ENCODE data around the gene MLXIP.
"Not testable (repeated sequence)": the region's sequence is repeated elsewhere in the genome, so short reads cannot be mapped to it uniquely, and the experiment has no call there.

The MLXIP gene, protein sequence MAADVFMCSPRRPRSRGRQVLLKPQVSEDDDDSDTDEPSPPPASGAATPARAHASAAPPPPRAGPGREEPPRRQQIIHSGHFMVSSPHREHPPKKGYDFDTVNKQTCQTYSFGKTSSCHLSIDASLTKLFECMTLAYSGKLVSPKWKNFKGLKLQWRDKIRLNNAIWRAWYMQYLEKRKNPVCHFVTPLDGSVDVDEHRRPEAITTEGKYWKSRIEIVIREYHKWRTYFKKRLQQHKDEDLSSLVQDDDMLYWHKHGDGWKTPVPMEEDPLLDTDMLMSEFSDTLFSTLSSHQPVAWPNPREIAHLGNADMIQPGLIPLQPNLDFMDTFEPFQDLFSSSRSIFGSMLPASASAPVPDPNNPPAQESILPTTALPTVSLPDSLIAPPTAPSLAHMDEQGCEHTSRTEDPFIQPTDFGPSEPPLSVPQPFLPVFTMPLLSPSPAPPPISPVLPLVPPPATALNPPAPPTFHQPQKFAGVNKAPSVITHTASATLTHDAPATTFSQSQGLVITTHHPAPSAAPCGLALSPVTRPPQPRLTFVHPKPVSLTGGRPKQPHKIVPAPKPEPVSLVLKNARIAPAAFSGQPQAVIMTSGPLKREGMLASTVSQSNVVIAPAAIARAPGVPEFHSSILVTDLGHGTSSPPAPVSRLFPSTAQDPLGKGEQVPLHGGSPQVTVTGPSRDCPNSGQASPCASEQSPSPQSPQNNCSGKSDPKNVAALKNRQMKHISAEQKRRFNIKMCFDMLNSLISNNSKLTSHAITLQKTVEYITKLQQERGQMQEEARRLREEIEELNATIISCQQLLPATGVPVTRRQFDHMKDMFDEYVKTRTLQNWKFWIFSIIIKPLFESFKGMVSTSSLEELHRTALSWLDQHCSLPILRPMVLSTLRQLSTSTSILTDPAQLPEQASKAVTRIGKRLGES

DNA sequence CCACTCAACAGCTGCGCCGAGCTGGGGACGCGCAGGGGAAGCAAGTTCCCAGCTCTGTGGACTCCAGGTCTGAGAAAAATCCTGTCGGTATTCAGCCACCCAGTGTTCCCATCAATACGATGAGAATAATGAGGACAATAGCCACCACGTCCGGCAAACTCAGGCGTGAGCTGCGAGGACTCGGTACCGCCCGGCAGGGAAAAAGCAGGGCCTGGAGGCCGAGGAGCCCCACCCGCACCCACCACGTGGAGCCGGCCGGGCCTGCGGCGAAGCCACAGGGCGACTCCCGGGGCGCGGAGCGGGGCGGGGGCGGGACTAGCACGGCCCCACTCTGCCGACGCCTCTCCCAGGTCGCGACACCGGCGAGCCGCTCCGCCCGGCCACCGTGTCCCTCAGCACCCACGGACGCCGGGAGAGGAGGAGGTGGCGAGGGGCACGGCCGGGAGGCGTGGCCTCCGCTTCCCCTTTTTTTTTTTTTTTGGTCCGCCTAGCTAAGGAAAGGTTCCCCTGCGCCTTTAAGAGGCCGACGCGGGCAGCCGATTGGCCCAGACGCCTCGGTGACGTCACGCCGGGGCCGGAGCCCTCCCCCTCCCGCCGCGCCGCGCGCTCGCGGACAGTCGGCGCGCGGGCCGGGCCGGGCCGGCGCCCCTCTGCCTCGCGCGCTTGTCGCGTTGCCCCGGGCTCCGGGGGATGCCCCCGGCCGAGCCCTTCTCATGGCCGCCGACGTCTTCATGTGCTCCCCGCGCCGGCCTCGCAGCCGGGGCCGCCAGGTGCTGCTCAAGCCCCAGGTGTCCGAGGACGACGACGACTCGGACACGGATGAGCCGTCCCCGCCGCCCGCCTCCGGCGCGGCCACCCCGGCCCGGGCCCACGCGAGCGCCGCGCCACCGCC, at the start of gene MLXIP:
MLXIP (plus strand) TSS at position 616 of the 892 bp plus-strand sequence; CDS start at position 714, 98 bp downstream.
- DNase-seq = peak; percentile 79

DNA sequence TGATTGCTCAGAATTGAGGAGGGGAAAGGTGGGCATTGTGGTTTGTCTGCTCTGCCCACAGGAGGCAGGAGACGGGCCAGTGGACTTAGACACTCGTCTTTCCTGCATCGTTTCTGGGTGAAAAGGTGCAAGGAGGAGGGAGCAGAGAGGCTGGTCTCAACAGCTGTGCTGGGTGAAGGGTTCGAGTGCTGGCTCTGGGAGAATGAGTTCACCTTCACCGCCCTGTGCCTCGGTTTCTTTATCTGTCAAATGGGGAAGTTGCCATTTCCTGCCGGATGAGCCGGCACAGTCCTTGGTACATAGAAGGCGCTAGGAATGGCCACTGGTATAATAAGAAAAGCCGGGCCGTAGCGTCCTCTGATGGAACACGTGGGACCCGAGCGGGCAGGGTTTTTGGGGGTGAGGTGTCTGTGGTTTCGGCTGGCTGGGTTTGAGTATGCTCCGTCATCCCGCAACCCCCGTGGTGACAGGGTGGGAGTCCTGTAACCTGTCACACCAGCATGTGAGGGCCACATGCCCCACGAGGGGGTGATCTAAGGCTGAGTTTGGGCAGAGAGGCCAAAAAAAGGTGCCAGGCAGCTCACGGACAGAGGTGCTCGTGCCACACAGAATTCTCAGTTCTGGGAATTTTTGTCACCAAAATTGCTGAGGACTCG, 49.5 kb upstream of the MLXIP start:
- DNase-seq = no peak

DNA sequence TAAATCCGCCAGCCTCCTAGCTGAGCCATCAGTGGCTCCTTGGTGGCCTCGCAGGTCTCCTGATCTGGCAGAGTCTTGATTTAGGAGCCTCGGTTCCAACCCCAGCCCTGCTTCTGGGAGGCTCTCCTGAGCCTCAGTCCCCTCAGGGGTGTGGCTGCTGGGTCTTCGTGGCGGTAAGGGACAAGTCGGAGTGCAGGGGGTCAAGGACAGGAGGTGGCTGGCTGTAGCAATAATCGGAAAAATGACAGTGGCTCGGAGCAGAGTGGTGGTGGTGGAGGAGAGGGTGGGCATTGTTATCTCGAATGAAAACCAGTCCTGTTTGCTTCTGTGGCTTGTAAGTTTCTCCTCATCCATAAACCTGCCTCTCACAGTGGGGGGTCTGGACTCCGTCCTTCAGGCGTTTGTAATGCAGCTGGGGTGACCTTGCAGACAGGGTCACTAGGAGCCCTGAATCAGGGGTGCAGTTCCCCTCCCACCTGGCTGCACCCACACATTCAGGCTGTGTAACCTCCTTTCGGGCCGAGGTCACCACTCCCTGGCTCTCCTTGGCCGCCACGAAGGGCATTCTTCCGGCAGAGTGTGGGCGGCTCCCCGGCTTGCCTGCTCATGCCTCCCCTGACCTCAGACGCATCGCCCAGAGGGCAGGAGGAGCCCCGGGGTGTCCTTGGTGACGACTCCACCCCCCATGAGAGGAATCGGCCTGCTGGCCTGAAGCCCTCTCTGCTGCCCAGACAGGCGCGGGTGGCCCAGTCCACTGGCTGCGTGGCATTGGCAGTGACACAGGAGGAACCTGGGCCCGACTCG, 48.7 kb upstream of the MLXIP start:
- DNase-seq = no peak

DNA sequence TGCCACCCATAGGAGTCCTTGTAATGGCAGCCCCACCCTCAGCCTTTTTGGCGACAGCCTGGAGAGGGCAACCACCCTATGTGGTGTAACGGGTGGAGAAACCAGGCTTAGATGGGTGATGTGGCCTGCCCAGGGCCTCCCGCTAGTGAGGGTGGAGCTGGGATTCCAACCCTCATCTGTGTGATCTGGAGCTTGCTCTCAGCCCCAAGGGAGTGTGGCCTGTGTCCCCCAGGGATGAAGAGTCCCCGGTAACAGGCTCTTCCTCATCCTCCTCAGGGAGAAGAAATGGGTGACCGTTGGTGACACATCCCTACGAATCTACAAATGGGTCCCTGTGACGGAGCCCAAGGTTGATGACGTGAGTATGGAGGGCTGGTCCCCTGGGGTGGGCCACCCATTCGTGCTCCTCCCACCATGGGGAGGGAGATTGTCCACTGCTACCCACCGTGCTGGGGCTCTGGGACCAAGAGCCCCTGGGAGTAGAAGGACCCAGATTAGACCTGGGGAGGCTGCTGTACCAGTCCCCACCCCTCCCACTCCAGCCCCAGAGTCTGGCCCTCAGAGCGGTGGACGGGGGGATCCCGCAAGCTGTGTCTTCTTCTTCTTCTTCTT, 48.0 kb upstream of the MLXIP start:
- no peak for DNase-seq

DNA sequence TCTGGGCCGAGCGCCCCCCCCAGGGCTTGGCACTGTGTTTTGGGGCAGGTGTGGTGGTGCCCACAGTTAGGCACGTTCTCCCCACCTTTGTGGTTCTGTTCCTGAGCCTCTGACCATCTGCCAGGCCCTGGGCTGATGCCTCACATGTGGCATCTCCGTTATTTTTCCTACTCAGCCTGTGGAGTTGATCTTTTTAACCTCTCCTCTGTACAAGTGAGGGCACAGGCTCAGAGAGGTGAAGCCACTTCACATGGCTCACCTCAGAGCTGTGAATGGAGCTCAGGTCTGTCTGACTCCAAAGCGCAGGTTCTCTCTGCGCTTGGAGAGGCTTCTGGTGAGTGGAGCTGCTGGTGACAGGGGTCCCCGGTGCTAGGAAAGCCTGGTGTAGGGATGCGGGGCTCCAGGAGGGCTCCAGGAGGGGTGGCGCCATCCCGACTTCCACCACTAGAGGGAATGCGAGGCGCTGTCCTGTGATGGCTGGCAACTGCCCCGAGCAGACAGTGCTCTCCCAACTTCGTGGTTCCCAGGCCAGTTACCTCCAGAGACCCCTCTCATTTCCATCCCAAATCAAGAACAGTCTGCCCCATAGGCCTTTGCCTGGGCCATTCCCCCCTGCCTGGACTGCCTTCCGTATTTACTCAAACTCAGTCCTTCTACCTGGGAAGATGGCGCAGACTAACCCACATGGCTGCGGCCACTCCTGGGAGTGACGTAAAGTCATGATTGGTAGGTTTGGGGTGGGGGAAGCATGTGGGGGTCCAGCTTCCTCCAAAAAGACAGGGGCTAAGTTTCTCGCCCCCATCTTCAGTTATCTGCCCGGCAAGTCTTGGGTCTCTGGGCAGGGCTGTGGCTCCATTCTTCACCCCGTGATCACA, 47.0 kb upstream of the MLXIP start:
- no peak for DNase-seq

DNA sequence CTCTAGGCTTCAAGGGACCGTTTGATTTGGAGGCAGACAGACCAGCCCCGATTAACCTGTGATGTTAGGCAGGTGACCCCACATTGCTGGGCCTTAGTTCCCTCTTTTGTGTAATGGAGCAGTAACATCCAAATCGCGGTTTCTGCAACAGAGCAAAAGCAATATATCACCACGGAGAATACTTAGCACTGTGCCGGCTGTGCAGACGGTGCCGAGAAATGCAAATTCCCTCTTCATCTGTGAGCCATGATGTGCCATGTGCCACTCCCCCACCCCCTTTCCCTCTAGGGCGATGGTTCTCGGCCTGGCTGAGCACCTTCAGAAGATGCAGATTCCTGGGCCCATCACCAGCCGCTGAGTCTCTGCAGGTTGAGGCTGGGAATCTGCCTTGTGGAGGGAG, 46.0 kb upstream of the MLXIP start:
- no peak for DNase-seq

DNA sequence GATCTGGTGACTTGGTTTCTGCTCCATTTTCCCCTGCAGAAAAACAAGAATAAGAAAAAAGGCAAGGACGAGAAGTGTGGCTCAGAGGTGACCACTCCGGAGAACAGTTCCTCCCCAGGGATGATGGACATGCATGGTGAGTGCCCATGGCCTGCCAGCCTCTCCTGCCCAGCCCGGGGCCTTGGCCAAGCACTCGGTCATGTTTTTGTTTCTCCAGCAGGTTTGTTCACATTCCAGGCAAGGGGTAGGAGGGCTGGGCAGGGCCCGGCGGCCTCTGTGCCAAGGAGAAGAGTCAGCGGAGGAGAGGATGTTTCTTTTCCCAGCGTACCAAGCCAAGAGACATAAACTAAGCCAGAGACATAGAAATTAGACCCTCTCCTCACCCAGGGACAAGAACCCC, 43.3 kb upstream of the MLXIP start:
- DNase-seq = no peak

DNA sequence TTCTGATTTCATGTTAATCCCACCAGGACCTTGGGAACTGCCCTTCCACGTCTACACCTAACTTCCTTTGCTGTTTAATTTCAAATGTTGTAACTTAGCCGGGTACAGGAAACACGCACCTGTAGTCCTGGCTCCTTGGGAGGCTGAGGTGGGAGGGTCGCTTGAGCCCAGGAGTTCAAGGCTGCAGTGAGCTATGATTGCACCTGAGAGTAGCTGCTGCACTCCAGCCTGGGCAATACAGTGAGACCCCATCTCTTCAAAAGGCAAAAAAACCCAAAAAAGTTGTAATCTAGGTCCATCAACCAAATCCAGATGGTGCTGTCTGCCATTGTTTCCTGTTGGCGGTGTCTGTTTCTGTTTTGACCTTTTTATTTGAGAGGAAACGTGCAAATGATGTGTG, 42.4 kb upstream of the MLXIP start:
- DNase-seq = no peak

DNA sequence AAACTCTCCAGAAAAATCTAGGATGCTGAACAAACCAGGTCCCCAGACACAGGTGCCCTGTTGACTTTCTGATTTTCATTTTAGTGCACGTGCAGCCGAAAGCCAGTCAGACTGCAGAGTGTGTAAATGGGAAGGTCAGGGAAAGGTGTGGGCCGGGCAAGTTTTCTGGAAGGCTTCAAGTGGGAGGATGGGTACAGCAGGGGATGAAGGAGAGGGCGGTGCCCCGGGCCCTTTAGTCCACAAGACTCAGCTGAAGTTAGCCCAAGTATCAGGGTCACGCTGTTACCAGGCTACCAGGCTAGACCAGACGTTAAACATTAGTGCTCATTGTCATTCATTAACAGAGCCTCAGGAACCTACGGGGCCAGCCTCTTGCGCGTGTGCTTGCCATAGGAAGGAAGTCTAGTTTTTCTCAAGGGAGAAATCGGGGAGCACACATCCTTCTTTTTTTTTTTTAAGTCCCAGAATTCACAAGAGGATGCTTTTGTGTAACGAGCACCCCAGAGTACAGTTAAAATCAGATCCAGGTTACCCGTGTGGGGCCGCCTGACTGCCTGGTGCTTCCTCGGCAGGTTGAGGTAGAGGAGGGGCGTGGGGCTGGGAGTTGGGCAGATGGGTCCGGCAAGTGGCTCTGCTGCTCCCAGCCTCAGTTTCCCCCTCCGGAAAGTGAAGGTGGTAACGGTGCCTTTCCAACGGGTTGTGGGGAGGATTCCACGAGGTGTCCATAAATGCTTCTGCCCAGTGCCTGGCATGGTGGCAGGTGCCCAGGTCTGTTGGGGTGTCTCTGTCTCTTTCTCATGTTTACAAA, 37.8 kb upstream of the MLXIP start:
- no peak for DNase-seq

DNA sequence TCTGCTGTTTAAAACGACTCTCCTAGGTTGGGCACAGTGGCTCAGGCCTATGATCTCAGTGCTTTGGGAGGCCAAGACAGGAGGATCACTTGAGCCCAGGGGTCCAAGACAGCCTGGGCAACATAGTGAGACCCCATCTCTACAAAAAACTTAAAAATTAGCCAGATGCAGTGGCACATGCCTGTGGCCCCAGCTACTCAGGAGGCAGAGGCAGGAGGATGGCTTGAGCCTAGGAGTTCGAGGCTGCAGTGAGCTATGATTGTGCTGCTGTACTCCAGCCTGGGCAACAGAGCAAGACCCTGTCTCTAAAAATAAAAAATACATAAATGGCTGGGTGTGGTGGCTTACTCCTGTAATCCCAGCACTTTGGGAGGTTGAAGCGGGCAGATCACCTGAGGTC, 37.1 kb upstream of the MLXIP start:
- not testable (repeated sequence) for DNase-seq

DNA sequence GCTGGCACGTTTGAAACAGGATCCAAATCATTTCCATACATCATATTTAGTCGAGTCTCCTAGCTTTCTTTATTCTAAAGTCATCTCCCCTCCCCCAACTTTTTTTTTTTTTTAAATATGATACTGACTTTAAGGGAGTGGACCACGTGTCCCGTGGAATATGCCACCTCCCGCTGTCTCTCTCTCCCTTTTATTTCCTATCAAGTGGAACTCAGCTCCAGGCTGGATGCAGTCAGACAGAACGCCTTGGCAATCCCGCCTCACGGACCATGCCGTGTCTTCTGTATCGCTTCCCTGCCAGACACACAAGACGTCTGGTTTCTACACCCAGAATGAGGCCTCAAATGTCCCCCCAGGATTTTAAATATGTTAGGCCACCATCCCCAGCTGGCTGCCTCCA, 35.6 kb upstream of the MLXIP start:
- no peak for DNase-seq

DNA sequence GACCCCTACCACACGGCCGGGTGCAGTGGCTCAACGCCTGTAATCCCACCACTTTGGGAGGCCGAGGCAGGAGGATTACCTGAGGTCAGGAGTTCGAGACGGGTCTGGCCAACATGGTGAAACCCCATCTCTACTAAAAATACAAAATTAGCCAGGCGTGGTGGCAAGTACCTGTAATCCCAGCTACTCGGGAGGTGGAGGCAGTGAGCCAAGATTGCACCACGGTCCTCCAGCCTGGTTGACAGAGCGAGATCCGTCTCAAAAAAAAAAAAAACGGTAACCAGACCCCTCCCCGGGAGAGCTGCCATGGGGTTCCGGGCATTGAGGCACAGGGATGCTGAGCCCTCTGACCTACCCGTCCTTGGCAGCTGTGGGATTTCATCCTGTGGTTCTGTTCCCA, 35.1 kb upstream of the MLXIP start:
- no peak for DNase-seq

DNA sequence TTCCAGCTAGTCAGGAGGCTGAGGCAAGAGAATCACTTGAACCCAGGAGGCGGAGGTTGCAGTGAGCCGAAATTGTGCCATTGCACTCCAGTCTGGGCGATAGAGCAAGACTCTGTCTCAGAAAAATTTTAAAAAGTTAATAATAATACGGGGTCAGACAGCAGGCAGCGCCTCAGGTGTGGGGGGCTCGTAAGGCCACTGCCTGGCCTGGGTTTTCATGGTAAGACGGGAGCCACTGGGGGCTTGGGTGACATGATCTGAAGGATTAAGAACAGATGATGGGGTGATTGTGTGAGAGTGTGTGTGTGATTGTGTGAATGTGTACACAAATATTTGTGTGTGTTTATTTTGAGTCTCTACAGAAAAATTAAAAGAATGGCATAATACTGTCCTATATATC, 33.3 kb upstream of the MLXIP start:
- no peak for DNase-seq

DNA sequence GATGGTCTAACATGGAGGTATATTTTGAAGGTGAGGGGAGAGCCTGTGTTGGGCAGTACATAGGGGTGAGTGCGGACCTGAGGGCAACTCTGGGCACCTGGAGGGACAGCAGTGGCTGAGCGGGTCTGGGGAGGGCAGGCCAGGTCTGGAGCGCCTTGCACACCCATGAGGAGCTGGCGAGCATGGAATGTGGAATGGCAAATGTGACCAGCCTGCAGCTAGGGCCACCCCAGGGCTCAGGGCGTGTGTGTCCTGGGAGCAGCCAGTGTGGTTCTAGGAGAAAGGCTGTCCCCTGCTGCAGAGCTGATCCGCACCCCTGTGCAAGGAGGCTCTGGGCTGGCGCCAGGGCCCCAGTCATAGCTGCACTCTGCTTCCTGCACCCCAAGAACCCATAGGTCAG, 32.4 kb upstream of the MLXIP start:
- no peak for DNase-seq

DNA sequence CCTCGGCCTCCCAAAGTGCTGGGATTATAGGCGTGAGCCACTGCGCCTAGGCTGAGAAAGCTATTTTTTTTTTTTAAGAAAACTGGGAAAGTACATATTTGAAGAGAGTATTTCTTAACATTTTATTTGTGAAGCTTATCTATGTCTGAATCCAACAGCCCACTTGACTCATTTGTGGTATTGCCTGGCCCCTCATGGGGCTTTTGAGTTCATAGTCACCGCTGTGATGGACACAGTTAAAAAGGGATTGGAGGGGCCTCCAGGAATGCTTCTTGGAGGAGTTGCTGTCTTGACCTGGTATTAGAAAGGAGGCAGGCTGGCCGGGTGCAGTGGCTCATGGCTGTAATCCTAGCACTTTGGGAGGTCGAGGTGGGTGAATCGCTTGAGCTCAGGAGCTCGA, 30.4 kb upstream of the MLXIP start:
- DNase-seq = no peak

DNA sequence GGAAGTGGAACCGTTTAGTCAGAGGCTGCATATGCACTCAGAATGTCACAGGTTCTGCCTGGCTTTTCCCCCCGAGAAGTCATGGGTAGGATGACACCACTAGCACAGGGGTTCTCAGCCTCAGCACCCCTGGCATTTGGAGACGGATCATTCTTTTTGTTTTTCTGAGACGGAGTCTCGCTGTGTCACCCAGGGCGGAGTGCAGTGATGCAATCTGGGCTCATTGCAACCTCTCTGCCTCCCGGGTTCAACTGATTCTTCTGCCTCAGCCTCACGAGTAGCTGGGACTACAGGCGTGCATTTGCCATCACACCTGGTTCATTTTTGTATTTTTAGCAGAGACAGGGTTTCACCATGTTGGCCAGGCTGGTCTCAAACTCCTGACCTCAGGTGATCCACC, 28.7 kb upstream of the MLXIP start:
- DNase-seq = no peak

DNA sequence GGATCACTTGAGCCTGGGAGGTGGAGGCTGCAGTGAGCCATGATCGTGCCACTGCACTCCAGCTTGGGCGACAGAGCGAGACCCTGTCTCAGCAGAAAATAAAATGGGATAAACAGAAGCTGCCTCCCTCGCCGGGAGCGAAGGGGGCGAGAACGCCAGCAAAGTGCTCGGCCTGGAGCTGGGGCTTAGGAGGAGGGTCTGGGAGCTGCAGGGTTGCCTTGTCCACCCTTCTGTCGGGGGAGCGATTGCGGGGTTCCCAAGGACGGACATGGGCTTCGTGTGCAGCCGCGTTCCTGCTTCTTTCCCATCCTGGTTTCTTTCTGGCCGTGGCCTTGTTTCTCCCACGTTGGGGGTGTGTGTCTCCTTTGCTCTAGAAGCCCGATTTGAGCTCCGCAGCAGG, 27.9 kb upstream of the MLXIP start:
- DNase-seq = no peak

DNA sequence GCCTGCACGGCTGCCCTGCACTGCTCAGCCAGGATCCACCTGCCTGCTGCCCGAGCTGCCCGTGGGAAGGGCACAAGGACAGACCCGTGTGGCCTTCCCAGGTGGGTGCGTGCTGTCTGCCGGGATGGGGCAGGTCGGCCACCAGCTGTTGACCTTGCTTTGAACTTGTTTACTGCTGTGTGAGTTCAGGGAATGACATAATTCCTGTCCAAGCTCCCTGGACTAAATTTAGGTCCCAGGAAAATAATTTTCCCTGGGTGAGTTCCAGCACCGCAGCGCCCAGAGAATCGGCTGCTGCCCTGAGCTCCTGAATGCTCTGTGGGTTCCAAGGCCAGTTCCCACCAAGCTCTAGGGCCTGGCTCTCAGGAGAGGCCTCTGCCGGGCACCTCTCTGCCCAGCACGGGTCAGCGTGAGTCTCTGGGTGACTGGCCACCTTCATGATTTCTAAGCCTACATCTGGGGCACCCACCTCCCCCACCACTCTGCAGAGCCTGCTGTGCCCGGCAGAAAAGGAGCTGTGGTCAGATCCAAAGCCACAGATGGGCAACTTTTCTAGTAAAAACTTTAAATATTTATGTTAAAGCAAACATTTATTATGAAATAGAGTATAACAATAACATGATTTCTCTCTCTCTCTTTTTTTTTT, 27.2 kb upstream of the MLXIP start:
- DNase-seq = no peak

DNA sequence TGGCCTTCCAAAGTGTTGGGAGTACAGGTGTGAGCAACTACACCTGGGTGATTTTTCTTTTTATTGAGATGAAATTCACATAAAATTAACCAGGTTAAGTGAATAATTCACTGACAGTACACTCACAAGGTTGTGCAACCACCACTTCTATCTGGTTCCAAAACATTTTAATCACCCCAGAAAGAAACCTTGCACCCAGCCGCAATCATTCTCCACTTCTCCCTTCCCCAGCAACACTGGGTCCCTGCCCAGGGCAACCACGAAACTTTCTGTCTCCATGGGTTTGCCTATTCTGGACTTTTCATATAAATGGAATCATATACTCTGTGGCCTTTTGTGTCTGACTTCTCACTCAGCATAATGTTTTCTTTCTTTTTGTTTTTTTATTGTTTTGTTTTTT, 26.3 kb upstream of the MLXIP start:
- DNase-seq = no peak
